GM19351 (cell line): Measurements from ENCODE around the gene OR5C1.
"Not testable (repeated sequence)": the region's sequence is repeated elsewhere in the genome, so short reads cannot be mapped to it uniquely, and the experiment has no call there.

Source experiments
- ATAC-seq: cut with Tn5 transposase; IDR thresholded peaks from one replicate; pipeline ENCODE4 v1.9.1; 2021; ENCODE audit warnings: mild to moderate bottlenecking, moderate library complexity; ENCODE audit not compliant: unreplicated experiment

Gene OR5C1

GRCh38 chr9:122788831-122789230 is at the start of gene OR5C1:
Gene OR5C1 (plus strand): TSS chr9:122788933. CDS start chr9:122788933, 0 bp downstream.
- no peak for ATAC-seq

GRCh38 chr9:122742003-122742402 is 46.7 kb upstream of the OR5C1 start, which contains the start of gene OR1L6:
Gene OR1L6 (plus strand): TSS chr9:122742303. CDS start chr9:122749848, 7,545 bp downstream.
- ATAC-seq: no peak

- ATAC-seq: no peak
These were observed 33.9 kb upstream of the OR5C1 start for GRCh38 chr9:122754825-122755224.

GRCh38 chr9:122767817-122768216 is 20.9 kb upstream of the OR5C1 start:
- no peak for ATAC-seq

GRCh38 chr9:122777052-122777451 is 11.7 kb upstream of the OR5C1 start:
- no peak for ATAC-seq

- no peak for ATAC-seq
These were observed 10.7 kb upstream of the OR5C1 start for GRCh38 chr9:122777935-122778627.

GRCh38 chr9:122779181-122779580 is 9.6 kb upstream of the OR5C1 start:
- ATAC-seq: no peak

- no peak for ATAC-seq
These were observed 8.7 kb upstream of the OR5C1 start for GRCh38 chr9:122780026-122780425.

- ATAC-seq: no peak
These were observed 7.1 kb upstream of the OR5C1 start for GRCh38 chr9:122781671-122782070.

GRCh38 chr9:122785269-122785668 is 3.5 kb upstream of the OR5C1 start:
- ATAC-seq: no peak

GRCh38 chr9:122786338-122786737 is 2.4 kb upstream of the OR5C1 start:
- ATAC-seq: no peak

- ATAC-seq: no peak
These were observed 718 bp downstream of the OR5C1 start for GRCh38 chr9:122789256-122790046.

- ATAC-seq: no peak
These were observed 3.3 kb downstream of the OR5C1 start for GRCh38 chr9:122791872-122792669.

- no peak for ATAC-seq
These were observed 8.8 kb downstream of the OR5C1 start for GRCh38 chr9:122797316-122798063.

GRCh38 chr9:122800066-122801060 is 11.6 kb downstream of the OR5C1 start, which contains the start of gene OR1K1:
Gene OR1K1 (plus strand): TSS chr9:122800123. CDS start chr9:122800123, 0 bp downstream.
- no peak for ATAC-seq

GRCh38 chr9:122806661-122807060 is 17.9 kb downstream of the OR5C1 start:
- no peak for ATAC-seq

- ATAC-seq: no peak
These were observed 18.7 kb downstream of the OR5C1 start for GRCh38 chr9:122807271-122807900.

- no peak for ATAC-seq
These were observed 19.4 kb downstream of the OR5C1 start for GRCh38 chr9:122808141-122808540.

GRCh38 chr9:122809261-122809660 is 20.5 kb downstream of the OR5C1 start:
- ATAC-seq: not testable (repeated sequence)
